AG04450 (cell line): ENCODE measurements around the gene SIX2. TPM values are rescaled to one million over a fixed set of nuclear protein-coding genes. Genes with fewer than 3 reads are reported as not detected.

Source experiments
- CTCF ChIA-PET: fragments of 300-600, 350-600 bp; formaldehyde crosslinking; extraction: SDS; loops from one replicate; lab custom pipeline; 2022; ENCODE audit warnings: antibody characterized with exemption, inconsistent platforms; lab: Charles Lee
- POLR2A ChIA-PET: fragments of 350-600 bp; formaldehyde crosslinking; extraction: SDS; loops from one replicate; lab custom pipeline; 2021; ENCODE audit warnings: antibody characterized with exemption, inconsistent platforms; lab: Yijun Ruan, JAX
- DNase-seq: peaks from one replicate; pipeline ENCODE4 v3.0.0-alpha.2; 2011; ENCODE audit warnings: low read depth, low spot score
- H3K27ac ChIP-seq: one replicate; pipeline ENCODE4 v1.5.1; 2012; ENCODE audit warnings: low read depth, low read length, control low read depth
- H3K27me3 ChIP-seq: one replicate; pipeline ENCODE4 v1.6.0; 2012; ENCODE audit warnings: low read length; ENCODE audit not compliant: control insufficient read depth, insufficient read depth
- H3K4me3 ChIP-seq: 2 replicates; pipeline ENCODE4 v1.5.1; 2011; ENCODE audit warnings: mild to moderate bottlenecking, low read depth, low read length, control low read depth
- H3K9me3 ChIP-seq: 2 replicates; pipeline ENCODE4 v1.5.1; 2012; ENCODE audit warnings: low read length; ENCODE audit not compliant: control insufficient read depth, insufficient read depth
- polyA plus RNA-seq: library from polyadenylated mRNA; depleted of rRNA; stranded (reverse); fragments of >200 nt; gene quantifications from 2 replicates; pipeline ENCODE4 v1.2.3, GENCODE V29; 2011
- TF ChIP-seq, protein P1 (sequence below): IDR thresholded peaks from 2 replicates; pipeline ENCODE4 v1.5.1; 2011; ENCODE audit warnings: low read depth, low read length, control low read depth, inconsistent platforms

Gene SIX2
- polyA plus RNA-seq, 1 experiment: not detected

DNA sequence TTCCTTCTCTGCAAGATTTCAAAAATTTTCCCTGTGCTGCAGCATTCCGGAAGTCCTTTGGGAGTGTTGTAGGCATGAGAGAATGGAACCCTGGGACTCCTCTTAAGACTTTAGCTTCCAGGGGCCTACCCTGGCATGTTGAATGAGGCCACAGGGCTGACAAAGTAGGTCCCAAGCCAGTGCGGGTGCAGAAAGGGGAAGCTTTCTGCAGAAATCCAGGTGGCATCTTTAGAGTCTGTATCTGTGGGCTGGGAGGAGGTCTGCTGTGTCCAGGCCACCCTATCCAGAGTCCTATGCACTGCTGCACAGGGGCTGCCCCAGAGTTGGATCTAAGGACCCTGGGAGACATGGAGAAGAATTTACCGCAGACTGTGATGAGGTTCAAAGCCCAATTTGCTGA is 1.9 kb upstream of the SIX2 start:
- POLR2A ChIA-PET: no interaction called here
- H3K27ac ChIP-seq: no peak overlapping the region
- TF ChIP-seq, protein P1, sequence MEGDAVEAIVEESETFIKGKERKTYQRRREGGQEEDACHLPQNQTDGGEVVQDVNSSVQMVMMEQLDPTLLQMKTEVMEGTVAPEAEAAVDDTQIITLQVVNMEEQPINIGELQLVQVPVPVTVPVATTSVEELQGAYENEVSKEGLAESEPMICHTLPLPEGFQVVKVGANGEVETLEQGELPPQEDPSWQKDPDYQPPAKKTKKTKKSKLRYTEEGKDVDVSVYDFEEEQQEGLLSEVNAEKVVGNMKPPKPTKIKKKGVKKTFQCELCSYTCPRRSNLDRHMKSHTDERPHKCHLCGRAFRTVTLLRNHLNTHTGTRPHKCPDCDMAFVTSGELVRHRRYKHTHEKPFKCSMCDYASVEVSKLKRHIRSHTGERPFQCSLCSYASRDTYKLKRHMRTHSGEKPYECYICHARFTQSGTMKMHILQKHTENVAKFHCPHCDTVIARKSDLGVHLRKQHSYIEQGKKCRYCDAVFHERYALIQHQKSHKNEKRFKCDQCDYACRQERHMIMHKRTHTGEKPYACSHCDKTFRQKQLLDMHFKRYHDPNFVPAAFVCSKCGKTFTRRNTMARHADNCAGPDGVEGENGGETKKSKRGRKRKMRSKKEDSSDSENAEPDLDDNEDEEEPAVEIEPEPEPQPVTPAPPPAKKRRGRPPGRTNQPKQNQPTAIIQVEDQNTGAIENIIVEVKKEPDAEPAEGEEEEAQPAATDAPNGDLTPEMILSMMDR: no peak
- peaks cover 33% of the 10 kb centered on the region for H3K9me3 ChIP-seq
- DNase-seq: no peak
- H3K4me3 ChIP-seq: no peak overlapping the region
- CTCF ChIA-PET: no interaction called here
- peaks cover 93% of the 10 kb centered on the region for H3K27me3 ChIP-seq

DNA sequence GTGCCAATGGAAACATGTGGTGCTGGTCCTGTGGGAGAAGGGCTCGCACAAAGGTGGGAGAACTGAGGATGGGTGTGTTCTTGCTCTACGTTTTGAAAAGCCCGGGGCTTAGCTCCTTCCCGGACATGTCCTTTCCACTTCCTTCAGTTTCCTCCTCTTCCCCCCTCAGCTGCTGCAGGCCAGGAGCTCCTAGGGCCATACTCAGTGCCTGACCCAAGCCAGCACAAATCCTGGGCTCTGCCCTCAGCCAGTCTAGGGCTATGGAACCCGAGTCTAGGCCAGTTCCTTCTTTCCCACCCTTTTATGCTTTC is 1.4 kb upstream of the SIX2 start:
- H3K27me3 ChIP-seq: peaks cover 93% of the 10 kb centered on the region
- H3K4me3 ChIP-seq: no peak overlapping the region
- POLR2A ChIA-PET: no interaction called here
- H3K27ac ChIP-seq: no peak overlapping the region
- CTCF ChIA-PET: no interaction called here
- H3K9me3 ChIP-seq: peaks cover 36% of the 10 kb centered on the region
- no peak for DNase-seq
- TF ChIP-seq, protein P1: no peak

DNA sequence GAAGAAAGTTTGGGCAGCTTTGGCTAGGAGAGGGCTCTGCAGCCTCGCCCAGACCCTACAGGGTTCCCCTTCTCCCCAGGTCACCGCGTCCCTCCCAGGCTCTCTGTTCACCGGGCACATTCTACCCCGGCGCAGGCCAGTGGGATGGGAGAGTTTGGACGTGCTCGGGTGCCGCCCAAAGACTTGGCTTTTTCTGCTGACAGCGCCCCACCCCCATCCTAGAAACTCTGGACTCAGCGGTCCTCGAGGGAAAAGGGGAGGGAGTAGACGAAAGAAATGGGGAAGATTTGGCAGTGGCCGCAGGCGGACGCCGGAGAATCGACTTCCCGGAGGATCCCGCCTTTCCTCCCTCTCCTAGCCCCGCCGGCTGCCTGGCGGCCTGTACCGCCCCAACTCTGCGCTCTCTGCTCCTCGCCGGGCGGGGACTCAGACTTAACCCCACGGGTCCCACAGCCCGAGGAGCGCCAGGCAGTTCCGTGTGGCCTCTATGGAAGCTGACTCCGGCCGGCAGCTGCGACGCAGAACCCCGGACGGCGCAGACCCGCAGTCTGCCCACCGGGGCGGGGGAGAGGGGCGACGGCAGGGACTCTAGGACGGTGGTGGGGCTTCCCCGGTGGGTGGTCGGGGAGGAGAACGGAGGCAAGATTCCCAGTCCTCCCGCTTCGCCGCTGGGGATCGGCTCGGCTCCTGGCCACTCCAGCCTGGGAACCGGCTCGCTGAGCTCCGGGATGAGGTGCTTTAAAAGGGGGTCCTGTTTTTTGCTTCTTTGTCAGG is 863 bp upstream of the SIX2 start:
- Histone ChIP-seq H3K9me3 (peaks cover 36% of the 10 kb centered on the region), H3K4me3 (peak overlapping the region; percentile 34), H3K27ac (no peak overlapping the region), H3K27me3 (peaks cover 93% of the 10 kb centered on the region)
- ChIA-PET POLR2A (no interaction called here), CTCF (no interaction called here)
- DNase-seq: no peak
- TF ChIP-seq, protein P1: no peak

DNA sequence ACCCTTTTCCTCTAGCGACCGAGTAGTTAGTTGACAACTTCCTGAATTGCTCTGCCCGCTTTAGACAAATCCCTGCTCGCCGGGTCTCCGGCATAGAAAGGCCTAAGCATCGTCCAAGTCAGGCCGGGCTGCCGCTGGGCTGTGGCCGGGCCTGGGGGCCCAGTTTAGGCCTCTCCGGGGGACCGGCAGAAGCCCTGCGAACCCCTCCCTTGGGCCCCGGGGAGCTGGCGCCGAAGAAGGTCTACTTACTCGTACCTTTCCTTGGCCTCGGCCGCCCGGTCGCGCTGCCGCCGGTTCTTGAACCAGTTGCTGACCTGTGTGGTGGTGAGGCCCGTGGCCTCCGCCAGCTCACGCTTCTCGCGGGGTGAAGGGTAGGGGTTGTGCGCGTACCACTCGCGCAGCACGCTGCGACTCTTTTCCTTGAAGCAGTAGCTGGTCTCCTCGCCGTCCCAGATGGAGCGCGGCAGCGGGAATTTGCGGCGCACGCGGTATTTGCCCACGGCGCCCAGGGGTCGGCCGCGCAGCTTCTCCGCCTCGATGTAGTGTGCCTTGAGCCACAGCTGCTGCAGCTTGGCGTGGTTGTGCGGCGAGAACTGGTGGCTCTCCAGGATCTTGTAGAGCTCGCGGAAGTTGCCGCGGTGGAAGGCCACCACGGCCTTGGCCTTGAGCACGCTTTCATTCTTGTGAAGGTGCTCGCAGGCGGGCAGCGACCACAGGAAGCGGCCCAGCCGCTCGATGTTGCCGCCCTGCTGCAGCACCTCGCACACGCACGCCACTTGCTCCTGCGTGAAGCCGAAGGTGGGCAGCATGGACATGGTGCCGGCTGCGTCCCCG is 739 bp downstream of the SIX2 start:
- DNase-seq: no peak
- CTCF ChIA-PET: interaction anchor here (0.7 kb wide), 1 partner anchor 57 kb away, joined by 3 read pairs; no protein-coding TSS in a partner anchor

More for the DNA sequence above, 739 bp downstream of the SIX2 start:
- H3K9me3 ChIP-seq: peaks cover 34% of the 10 kb centered on the region
- POLR2A ChIA-PET: interaction anchor here (0.6 kb wide), 1 partner anchor 49 kb away, joined by 3 read pairs; no protein-coding TSS in a partner anchor
- no peak overlapping the region for H3K27ac ChIP-seq
- peaks cover 95% of the 10 kb centered on the region for H3K27me3 ChIP-seq
- TF ChIP-seq, protein P1: no peak
- no peak overlapping the region; the same call in 1 of the 2 replicates for H3K4me3 ChIP-seq
